GM21717 (cell line): ENCODE measurements around the gene UIMC1.
"Not testable (repeated sequence)": the region's sequence is repeated elsewhere in the genome, so short reads cannot be mapped to it uniquely, and the experiment has no call there.

ENCODE experiments used
- ATAC-seq: cut with Tn5 transposase; IDR thresholded peaks from one replicate; pipeline ENCODE4 v1.9.1; 2021; ENCODE audit warnings: mild to moderate bottlenecking, moderate library complexity; ENCODE audit not compliant: unreplicated experiment

The UIMC1 gene

GRCh38 chr5:177010153-177010552, 3.6 kb upstream of the UIMC1 start:
- no peak for ATAC-seq

- no peak for ATAC-seq
These were observed 2.1 kb upstream of the UIMC1 start for GRCh38 chr5:177008716-177009115.

- ATAC-seq = peak; percentile 72
These were observed 837 bp downstream of the UIMC1 start for GRCh38 chr5:177005619-177006264.

GRCh38 chr5:177004961-177005360, 1.6 kb downstream of the UIMC1 start:
- no peak for ATAC-seq

GRCh38 chr5:177003649-177004048, 2.9 kb downstream of the UIMC1 start:
- no peak for ATAC-seq

- ATAC-seq = not testable (repeated sequence)
These were observed 7.1 kb downstream of the UIMC1 start for GRCh38 chr5:176999526-176999925.

- no peak for ATAC-seq
These were observed 7.8 kb downstream of the UIMC1 start for GRCh38 chr5:176998828-176999227.

- no peak for ATAC-seq
These were observed 9.8 kb downstream of the UIMC1 start for GRCh38 chr5:176996780-176997179.

- ATAC-seq = no peak
These were observed 10.4 kb downstream of the UIMC1 start for GRCh38 chr5:176995896-176996767.

- no peak for ATAC-seq
These were observed 11.5 kb downstream of the UIMC1 start for GRCh38 chr5:176995122-176995490.

- ATAC-seq = peak; percentile 55
These were observed 12.0 kb downstream of the UIMC1 start for GRCh38 chr5:176994460-176995121.

- not testable (repeated sequence) for ATAC-seq
These were observed 13.5 kb downstream of the UIMC1 start for GRCh38 chr5:176993081-176993480.

GRCh38 chr5:176987583-176987982, 19.0 kb downstream of the UIMC1 start:
- no peak for ATAC-seq

GRCh38 chr5:176986280-176986679, 20.3 kb downstream of the UIMC1 start:
- ATAC-seq = no peak

GRCh38 chr5:176985516-176985915, 21.1 kb downstream of the UIMC1 start:
- no peak for ATAC-seq

- ATAC-seq = not testable (repeated sequence)
These were observed 22.4 kb downstream of the UIMC1 start for GRCh38 chr5:176984176-176984575.

- ATAC-seq = not testable (repeated sequence)
These were observed 23.0 kb downstream of the UIMC1 start for GRCh38 chr5:176983593-176983992.

- ATAC-seq = not testable (repeated sequence)
These were observed 23.5 kb downstream of the UIMC1 start for GRCh38 chr5:176983112-176983511.

- ATAC-seq = no peak
These were observed 25.8 kb downstream of the UIMC1 start for GRCh38 chr5:176980818-176981217.

GRCh38 chr5:176979669-176980068, 26.9 kb downstream of the UIMC1 start:
- no peak for ATAC-seq

- no peak for ATAC-seq
These were observed 40.9 kb downstream of the UIMC1 start for GRCh38 chr5:176965633-176966032.

- ATAC-seq = no peak
These were observed 47.5 kb downstream of the UIMC1 start for GRCh38 chr5:176959051-176959450.
